Endothelial cell of umbilical vein (primary cell): ENCODE data around the gene PACSIN2. TPM values are rescaled to one million over a fixed set of nuclear protein-coding genes. Genes with fewer than 3 reads are reported as not detected.

Experiments used
- BruUV-seq: library from RNA; stranded (reverse); fragments of 400-500 nt; replicated peaks from 2 replicates; lab custom pipeline; 2021; lab: Mats Ljungman, UMichigan
- CTCF ChIA-PET: fragments of 300-600, 350-600 bp; sonication (Branson Sonifier 250); formaldehyde crosslinking; loops from one replicate; lab custom pipeline; 2021; ENCODE audit warnings: antibody characterized with exemption, inconsistent platforms; lab: Charles Lee
- POLR2A ChIA-PET: fragments of 300-600, 350-600 bp; sonication (Branson Sonifier 250); formaldehyde crosslinking; loops from one replicate; lab custom pipeline; 2021; ENCODE audit warnings: antibody characterized with exemption, inconsistent platforms; lab: Charles Lee
- DNase-seq: peaks from one replicate; pipeline ENCODE4 v3.0.0-alpha.2; 2011; ENCODE audit warnings: low read depth, low spot score
- FAIRE-seq: peaks from 2 replicates; lab custom pipeline; 2011; peaks lifted over from hg19 to GRCh38; lab: Jason Lieb, UNC
- H2AFZ ChIP-seq: 2 replicates; pipeline ENCODE4 v1.6.0; 2012; ENCODE audit warnings: low read depth, low read length, control low read depth, inconsistent platforms
- H3K27ac ChIP-seq: 2 replicates; pipeline ENCODE4 v1.5.1; 2011; ENCODE audit warnings: low read depth, mild to moderate bottlenecking, control low read depth, low read length, moderate library complexity; ENCODE audit not compliant: insufficient read depth
- H3K27me3 ChIP-seq, 2 experiments: 2 replicates each; pipeline versions ENCODE4 v1.6.0 to v1.6.1; 2011; ENCODE audit warnings: low read length in 2 of 2, mixed read lengths in 1 of 2; ENCODE audit not compliant: control insufficient read depth in 2 of 2, insufficient read depth in 2 of 2
- H3K36me3 ChIP-seq, 2 experiments: 2 replicates in 1 of 2; 3 replicates in 1 of 2; pipeline ENCODE4 v1.5.1; 2011; ENCODE audit warnings: low read length in 2 of 2, mild to moderate bottlenecking in 1 of 2, moderate library complexity in 1 of 2; ENCODE audit not compliant: control insufficient read depth in 2 of 2, insufficient read depth in 2 of 2; ENCODE audit errors: extremely low read depth in 1 of 2
- H3K4me1 ChIP-seq: 3 replicates; pipeline ENCODE4 v1.5.1; 2011; ENCODE audit warnings: mild to moderate bottlenecking, low read length; ENCODE audit not compliant: control insufficient read depth, insufficient read depth; ENCODE audit errors: extremely low read depth
- H3K4me2 ChIP-seq: 2 replicates; pipeline ENCODE4 v1.6.1; 2011; ENCODE audit warnings: low read length, control low read depth, mixed read lengths; ENCODE audit not compliant: insufficient read depth
- H3K4me3 ChIP-seq, 3 experiments: fragments of 200-600 bp in 1 of 3; sonication (generic), shearing (Covaris generic) in 1 of 3; replicated peaks in 1 of 3; 2 replicates each; pipeline ENCODE4 v1.5.1; 2011 to 2016; ENCODE audit warnings: control low read depth in 3 of 3, low read length in 3 of 3, mild to moderate bottlenecking in 2 of 3, inconsistent platforms in 1 of 3, low read depth in 1 of 3, moderate library complexity in 1 of 3; ENCODE audit not compliant: insufficient read depth in 1 of 3
- H3K79me2 ChIP-seq: 2 replicates; pipeline ENCODE4 v1.6.0; 2012; ENCODE audit warnings: low read length, inconsistent platforms; ENCODE audit not compliant: control insufficient read depth, insufficient read depth
- H3K9ac ChIP-seq: replicated peaks from 2 replicates; pipeline ENCODE3; 2011; ENCODE audit warnings: low read length, control low read depth; ENCODE audit not compliant: insufficient read depth; ENCODE audit errors: extremely low read depth
- H3K9me1 ChIP-seq: replicated peaks from 3 replicates; pipeline ENCODE4 v1.6.0; 2011; ENCODE audit warnings: mild to moderate bottlenecking, low read length; ENCODE audit not compliant: control insufficient read depth, insufficient read depth; ENCODE audit errors: extremely low read depth
- H3K9me3 ChIP-seq: replicated peaks from 2 replicates; pipeline ENCODE4 v1.5.1; 2012; ENCODE audit warnings: low read length, inconsistent platforms; ENCODE audit not compliant: control insufficient read depth, insufficient read depth
- H4K20me1 ChIP-seq: replicated peaks from 2 replicates; pipeline ENCODE3; 2011; ENCODE audit warnings: mild to moderate bottlenecking, low read length; ENCODE audit not compliant: control insufficient read depth, insufficient read depth; ENCODE audit errors: extremely low read depth
- FOS ChIP-seq: IDR thresholded peaks from 2 replicates; pipeline ENCODE4 v1.6.1; 2011; ENCODE audit warnings: mild to moderate bottlenecking, low read length, moderate library complexity, borderline replicate concordance; ENCODE audit not compliant: insufficient read depth
- GATA2 ChIP-seq: IDR thresholded peaks from 2 replicates; pipeline ENCODE4 v1.7.0; 2011; ENCODE audit warnings: low read depth, mild to moderate bottlenecking, moderate library complexity, mixed read lengths, low read length; ENCODE audit not compliant: insufficient read length, insufficient read depth
- JUN ChIP-seq: IDR thresholded peaks from 2 replicates; pipeline ENCODE4 v1.6.1; 2011; ENCODE audit warnings: borderline replicate concordance, low read depth; ENCODE audit not compliant: insufficient read length, insufficient read depth
- MAX ChIP-seq: IDR thresholded peaks from 2 replicates; pipeline ENCODE4 v1.6.1; 2011; ENCODE audit not compliant: insufficient read depth, insufficient read length
- MYC ChIP-seq: IDR thresholded peaks from one replicate; pipeline ENCODE4 v1.6.1; 2011; ENCODE audit warnings: mild to moderate bottlenecking, low read depth, low read length
- POLR2A ChIP-seq: IDR thresholded peaks from 2 replicates; pipeline ENCODE4 v1.6.1; 2012; ENCODE audit warnings: low read depth, mild to moderate bottlenecking, control low read depth, low read length
- POLR2AphosphoS5 ChIP-seq: IDR thresholded peaks from 2 replicates; pipeline ENCODE4 v1.6.1; 2012; ENCODE audit warnings: low read depth, mild to moderate bottlenecking, control low read depth, low read length, moderate library complexity; ENCODE audit not compliant: insufficient read depth
- dilution Hi-C: fragments of 300-500 bp; cut with MboI; formaldehyde crosslinking; loops from one replicate; pipeline ENCODE4 v1.15.0; 2019; ENCODE audit warnings: low sequenced_read_pairs; ENCODE audit not compliant: extremely low pct_ligation_motif_present
- intact Hi-C: fragments of 100-400 bp; cut with micrococcal nuclease; formaldehyde crosslinking; loops from one replicate; pipeline ENCODE4 v1.10.0; 2022
- polyA plus RNA-seq, 4 experiments: library from polyadenylated mRNA; depleted of rRNA in 3 of 4; stranded (reverse) in 3 of 4; unstranded in 1 of 4; fragments of >200 nt; gene quantifications; 2 replicates each; pipeline versions ENCODE4 v1.2.1 to v1.2.3, GENCODE V29; 2011 to 2012; ENCODE audit warnings: missing spikeins in 1 of 4
- total RNA-seq: library from RNA; stranded (reverse); gene quantifications from 2 replicates; pipeline ENCODE4 v1.2.3, GENCODE V29; 2021
- TF ChIP-seq, protein P1 (sequence below), 2 donors: IDR thresholded peaks; 1 replicate in 1 of 2; 2 replicates in 1 of 2; pipeline ENCODE4 v1.5.1; 2011; ENCODE audit warnings: low read length in 2 of 2, mild to moderate bottlenecking in 2 of 2, moderate library complexity in 2 of 2, control low read depth in 1 of 2, inconsistent platforms in 1 of 2, low read depth in 1 of 2; ENCODE audit not compliant: insufficient read depth in 1 of 2; ENCODE audit errors: extremely low read depth in 1 of 2

Gene PACSIN2
- total and polyA plus RNA-seq, 2 donors (not counting 3 experiments of a cell fraction or from before 2014, with no cell fraction given), result 46.2 to 64.5 TPM

- H3K36me3 ChIP-seq, result no peaks in the 10 kb centered on the region
- peak overlapping the region; percentile 78 for H3K27ac ChIP-seq
- H3K27me3 ChIP-seq, result no peaks in the 10 kb centered on the region
- H3K4me1 ChIP-seq, result peaks cover 59% of the 10 kb centered on the region
- ChIA-PET POLR2A (interaction anchor here (1.4 to 2.5 kb wide), 2 partner anchors 11 to 13 kb away, joined by 3 to 14 read pairs; partner anchors contain the start of gene PACSIN2), CTCF (interaction anchor here (0.9 to 3.4 kb wide), 6 partner anchors 12 to 76 kb away, joined by 3 to 26 read pairs (median 8); partner anchors contain the start of gene PACSIN2)
- TF ChIP-seq FOS, result peak; percentile 88
- peak; percentile 70 for TF ChIP-seq GATA2
- no peak for TF ChIP-seq POLR2A
- no peak for TF ChIP-seq MAX
- TF ChIP-seq JUN, result peak; percentile 80
- TF ChIP-seq MYC, result no peak
- TF ChIP-seq, protein P1, sequence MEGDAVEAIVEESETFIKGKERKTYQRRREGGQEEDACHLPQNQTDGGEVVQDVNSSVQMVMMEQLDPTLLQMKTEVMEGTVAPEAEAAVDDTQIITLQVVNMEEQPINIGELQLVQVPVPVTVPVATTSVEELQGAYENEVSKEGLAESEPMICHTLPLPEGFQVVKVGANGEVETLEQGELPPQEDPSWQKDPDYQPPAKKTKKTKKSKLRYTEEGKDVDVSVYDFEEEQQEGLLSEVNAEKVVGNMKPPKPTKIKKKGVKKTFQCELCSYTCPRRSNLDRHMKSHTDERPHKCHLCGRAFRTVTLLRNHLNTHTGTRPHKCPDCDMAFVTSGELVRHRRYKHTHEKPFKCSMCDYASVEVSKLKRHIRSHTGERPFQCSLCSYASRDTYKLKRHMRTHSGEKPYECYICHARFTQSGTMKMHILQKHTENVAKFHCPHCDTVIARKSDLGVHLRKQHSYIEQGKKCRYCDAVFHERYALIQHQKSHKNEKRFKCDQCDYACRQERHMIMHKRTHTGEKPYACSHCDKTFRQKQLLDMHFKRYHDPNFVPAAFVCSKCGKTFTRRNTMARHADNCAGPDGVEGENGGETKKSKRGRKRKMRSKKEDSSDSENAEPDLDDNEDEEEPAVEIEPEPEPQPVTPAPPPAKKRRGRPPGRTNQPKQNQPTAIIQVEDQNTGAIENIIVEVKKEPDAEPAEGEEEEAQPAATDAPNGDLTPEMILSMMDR (IDR thresholded peaks at IDR 0.05; ENCODE audit: extremely low read depth in 1 of 2, insufficient read depth in 1 of 2, low read depth in 1 of 2, low read length in 2 of 2), result no peak
- no peak for TF ChIP-seq POLR2AphosphoS5
- FAIRE-seq (peak; percentile 90), DNase-seq (peak; percentile 72)
- no peaks in the 10 kb centered on the region for H3K9me3 ChIP-seq
- intact Hi-C loops, result loop anchor here (2.0 to 5.0 kb wide), 2 partner anchors 41 to 60 kb away; no protein-coding TSS in a partner anchor
- no peaks in the 10 kb centered on the region for H4K20me1 ChIP-seq
- dilution Hi-C loops, result no loop called here
- peak overlapping the region in 1 of 3 experiments; percentile 16 for H3K4me3 ChIP-seq
- H3K9me1 ChIP-seq, result no peaks in the 10 kb centered on the region
- H3K79me2 ChIP-seq, result peaks cover 81% of the 10 kb centered on the region
- no TSS peak for BruUV-seq
- no peak overlapping the region for H2AFZ ChIP-seq
- peak overlapping the region; percentile 17 for H3K9ac ChIP-seq
- H3K4me2 ChIP-seq, result peak overlapping the region; percentile 44
Measured at GRCh38 chr22:43002202-43002586, 12.8 kb downstream of the PACSIN2 start.
